Esophagus muscularis mucosa (tissue), 4 donors: ENCODE measurements around the gene THRA. TPM values are rescaled to one million over a fixed set of nuclear protein-coding genes. Genes with fewer than 3 reads are reported as not detected.

Experiments
- DNase-seq: peaks from one replicate; pipeline ENCODE4 v3.0.0-alpha.2; 2017; ENCODE audit errors: extremely low spot score
- H3K27ac ChIP-seq, 4 donors: fragments of 200-600 bp; sonication (generic); replicated peaks in 1 of 4; 1 replicate in 3 of 4; 2 replicates in 1 of 4; pipeline ENCODE4 v1.5.1; 2016 to 2019; ENCODE audit warnings: mild to moderate bottlenecking in 1 of 4
- H3K27me3 ChIP-seq, 4 donors: fragments of 200-600 bp; sonication (generic); one replicate each; pipeline versions ENCODE4 v1.5.1 to v1.6.0; 2016 to 2019
- H3K36me3 ChIP-seq, 4 donors: fragments of 200-600 bp; sonication (generic); one replicate each; pipeline ENCODE4 v1.5.1; 2016 to 2019
- H3K4me1 ChIP-seq, 4 donors: fragments of 200-600 bp; sonication (generic); one replicate each; pipeline ENCODE4 v1.5.1; 2016 to 2019
- H3K4me3 ChIP-seq, 4 donors: fragments of 200-600 bp; sonication (generic); 1 replicate in 2 of 4; 2 replicates in 2 of 4; pipeline ENCODE4 v1.5.1; 2016 to 2019; ENCODE audit warnings: mild to moderate bottlenecking in 4 of 4, moderate library complexity in 1 of 4
- H3K9me3 ChIP-seq, 4 donors: fragments of 200-600 bp; sonication (generic); 1 replicate in 3 of 4; 2 replicates in 1 of 4; pipeline ENCODE4 v1.5.1; 2016 to 2019
- CTCF ChIP-seq, 3 experiments: fragments of 200-600 bp in 2 of 3; fragments of 450-650 bp in 1 of 3; sonication (generic) in 2 of 3; IDR thresholded peaks; one replicate each; pipeline ENCODE4 v1.5.1; 2017 to 2019; ENCODE audit warnings: antibody characterized with exemption in 3 of 3, mild to moderate bottlenecking in 2 of 3, moderate library complexity in 1 of 3
- EP300 ChIP-seq: sonication (generic); formaldehyde crosslinking; IDR thresholded peaks from one replicate; pipeline ENCODE4 v1.6.1; 2017; ENCODE audit warnings: antibody characterized with exemption
- POLR2A ChIP-seq: fragments of 450-650 bp; IDR thresholded peaks from one replicate; pipeline ENCODE4 v1.6.1; 2017; ENCODE audit warnings: antibody characterized with exemption, moderate library complexity, mild to moderate bottlenecking, low read depth
- POLR2AphosphoS5 ChIP-seq, 2 donors: sonication (generic); formaldehyde crosslinking; IDR thresholded peaks; one replicate each; pipeline ENCODE4 v1.6.1; 2017; ENCODE audit warnings: antibody characterized with exemption in 2 of 2
- WGBS: methylation state at CpG from one replicate; pipeline ENCODE4 v1.1.5; 2018; 5-methylcytosine and 5-hydroxymethylcytosine counted together
- intact Hi-C: fragments of 100-400 bp; cut with DNase I; formaldehyde crosslinking; loops from one replicate; pipeline ENCODE4 v1.15.1; 2023
- total RNA-seq, 4 donors: library from RNA; depleted of rRNA; stranded (reverse); fragments of >200 nt; gene quantifications; one replicate each; pipeline versions ENCODE4 v1.1.0 to v1.2.1, GENCODE V29; 2016

Gene THRA
- total RNA-seq, 4 donors from 2014 or later, result 69.7 to 112 (median 85.2) TPM

- Histone ChIP-seq H3K36me3 (peaks cover 50 to 95% (median 88%) of the 10 kb centered on the region in 4 donors), H3K27me3 (no peaks in the 10 kb centered on the region), H3K9me3 (no peaks in the 10 kb centered on the region), H3K4me1 (peaks cover 49 to 68% (median 67%) of the 10 kb centered on the region in 4 donors), H3K4me3 (no peak overlapping the region), H3K27ac (peak overlapping the region; percentile 88 to 99 (median 94))
- TF ChIP-seq CTCF (IDR thresholded peaks at IDR 0.05), result no peak
- no peak for TF ChIP-seq POLR2AphosphoS5 (IDR thresholded peaks at IDR 0.05)
- no peak for TF ChIP-seq POLR2A
- no peak for TF ChIP-seq EP300
- intact Hi-C loops, result loop anchor here (5.0 kb wide), 1 partner anchor 67 kb away; no protein-coding TSS in a partner anchor
- DNase-seq, result no peak
- WGBS, result 77% methylated on average over 24 of the region's 26 CpGs
Measured at GRCh38 chr17:40089077-40089895, 26.5 kb downstream of the THRA start.

- WGBS, result 42% methylated on average over 12 of the region's 14 CpGs
- TF ChIP-seq CTCF (IDR thresholded peaks at IDR 0.05) (no peak), POLR2A (no peak), EP300 (no peak), POLR2AphosphoS5 (IDR thresholded peaks at IDR 0.05) (no peak)
- no peak for DNase-seq
- Histone ChIP-seq H3K27me3 (no peaks in the 10 kb centered on the region), H3K4me3 (no peak overlapping the region), H3K36me3 (peaks cover 50 to 95% (median 88%) of the 10 kb centered on the region in 4 donors), H3K9me3 (no peaks in the 10 kb centered on the region), H3K4me1 (peaks cover 61 to 80% (median 79%) of the 10 kb centered on the region in 4 donors), H3K27ac (peak overlapping the region; percentile 88 to 99 (median 94))
- intact Hi-C loops, result loop anchor here (5.0 kb wide), 1 partner anchor 33 kb away; no protein-coding TSS in a partner anchor
Measured at GRCh38 chr17:40090237-40091119, 27.7 kb downstream of the THRA start.

GRCh38 chr17:40091691-40092397 is 29.1 kb downstream of the THRA start:
- 53% methylated on average over 16 of the region's 18 CpGs for WGBS
- Histone ChIP-seq H3K4me1 (peaks cover 69 to 83% (median 81%) of the 10 kb centered on the region in 4 donors), H3K27ac (peak overlapping the region; percentile 88 to 99 (median 94)), H3K36me3 (peaks cover 55 to 95% (median 88%) of the 10 kb centered on the region in 4 donors), H3K27me3 (no peaks in the 10 kb centered on the region), H3K4me3 (no peak overlapping the region), H3K9me3 (no peaks in the 10 kb centered on the region)
- DNase-seq, result no peak
- intact Hi-C loops, result loop anchor here (5.0 kb wide), 1 partner anchor 35 kb away; no protein-coding TSS in a partner anchor
- TF ChIP-seq POLR2AphosphoS5 (IDR thresholded peaks at IDR 0.05) (peak; percentile 9 to 31), CTCF (IDR thresholded peaks at IDR 0.05) (no peak), POLR2A (no peak), EP300 (no peak)

- TF ChIP-seq CTCF (IDR thresholded peaks at IDR 0.05) (no peak), EP300 (no peak), POLR2AphosphoS5 (IDR thresholded peaks at IDR 0.05) (no peak)
- Histone ChIP-seq H3K4me1 (peaks cover 76 to 88% (median 87%) of the 10 kb centered on the region in 4 donors), H3K27ac (peak overlapping the region; percentile 88 to 99 (median 94)), H3K9me3 (no peaks in the 10 kb centered on the region), H3K27me3 (no peaks in the 10 kb centered on the region), H3K4me3 (peak overlapping the region in 1 of 4 donors; percentile 17), H3K36me3 (peaks cover 53 to 95% (median 85%) of the 10 kb centered on the region in 4 donors)
- no peak for DNase-seq
- intact Hi-C loops, result loop anchor here (5.0 kb wide), 1 partner anchor 35 kb away; no protein-coding TSS in a partner anchor
- WGBS, result 22% methylated on average over 3 of the region's 3 CpGs
Measured at GRCh38 chr17:40092581-40092980, 29.8 kb downstream of the THRA start.
